Gastrocnemius medialis (tissue), 4 donors: ENCODE data around the gene MFSD2A. TPM values are rescaled to one million over a fixed set of nuclear protein-coding genes. Genes with fewer than 3 reads are reported as not detected.

Source experiments
- ATAC-seq, 2 donors: fragments of 150-250 bp; one replicate each; pipeline ENCODE4 v1.9.1; 2016
- DNase-seq, 2 donors: peaks; one replicate each; pipeline ENCODE4 v3.0.0-alpha.2; 2019
- H3K27ac ChIP-seq, 4 donors: fragments of 200-600 bp; sonication (generic); 1 replicate in 1 of 4; 2 replicates in 3 of 4; pipeline ENCODE4 v1.5.1; 2016 to 2018; ENCODE audit warnings: mild to moderate bottlenecking in 2 of 4, moderate library complexity in 1 of 4
- H3K27me3 ChIP-seq, 3 donors: fragments of 200-600 bp; sonication (generic) in 2 of 3; 1 replicate in 1 of 3; 2 replicates in 2 of 3; pipeline versions ENCODE4 v1.5.1 to v1.6.0; 2016 to 2019; ENCODE audit warnings: mild to moderate bottlenecking in 1 of 3, moderate library complexity in 1 of 3
- H3K36me3 ChIP-seq, 2 donors: fragments of 200-600 bp; sonication (generic) in 1 of 2; one replicate each; pipeline ENCODE4 v1.5.1; 2017 to 2018
- H3K4me1 ChIP-seq, 2 donors: fragments of 200-600 bp; sonication (generic) in 1 of 2; one replicate each; pipeline ENCODE4 v1.5.1; 2016 to 2017; ENCODE audit warnings: mild to moderate bottlenecking in 2 of 2
- H3K4me3 ChIP-seq, 4 donors: fragments of 200-600 bp; sonication (generic) in 3 of 4; 1 replicate in 1 of 4; 2 replicates in 3 of 4; pipeline ENCODE4 v1.5.1; 2016 to 2019; ENCODE audit warnings: mild to moderate bottlenecking in 2 of 4
- H3K9me3 ChIP-seq, 3 donors: fragments of 200-600 bp; sonication (generic) in 2 of 3; 1 replicate in 1 of 3; 2 replicates in 2 of 3; pipeline ENCODE4 v1.5.1; 2016 to 2019
- POLR2A ChIP-seq, 2 donors: fragments of 450-650 bp; IDR thresholded peaks; one replicate each; pipeline ENCODE4 v1.6.1; 2017; ENCODE audit warnings: antibody characterized with exemption in 2 of 2, mild to moderate bottlenecking in 2 of 2, moderate library complexity in 2 of 2
- in situ Hi-C, 4 donors: fragments of 200-750 bp; cut with MboI; loops; one replicate each; pipeline versions ENCODE4 v1.15.0 to v1.8.0; 2017; ENCODE audit warnings: low sequenced_read_pairs in 4 of 4
- intact Hi-C: fragments of 100-400 bp; cut with DNase I; formaldehyde crosslinking; loops from one replicate; pipeline ENCODE4 v1.15.1; 2023; ENCODE audit warnings: low total_unique reads
- total RNA-seq, 4 donors: library from RNA; depleted of rRNA; stranded (reverse); fragments of >200 nt; gene quantifications; one replicate each; pipeline versions ENCODE4 v1.1.0 to v1.2.3, GENCODE V29; 2016
- TF ChIP-seq, protein P1 (sequence below), 5 experiments: fragments of 450-650 bp in 3 of 5; fragments of 200-600 bp in 2 of 5; sonication (generic) in 2 of 5; IDR thresholded peaks in 4 of 5; conservative IDR thresholded peaks in 1 of 5; 1 replicate in 4 of 5; 2 replicates in 1 of 5; pipeline ENCODE4 v1.5.1; 2016 to 2019; ENCODE audit warnings: antibody characterized with exemption in 5 of 5, mild to moderate bottlenecking in 3 of 5, moderate library complexity in 3 of 5

MFSD2A gene
- total RNA-seq, 4 donors from 2014 or later, result 1.0 to 2.1 TPM; not detected in 2

DNA sequence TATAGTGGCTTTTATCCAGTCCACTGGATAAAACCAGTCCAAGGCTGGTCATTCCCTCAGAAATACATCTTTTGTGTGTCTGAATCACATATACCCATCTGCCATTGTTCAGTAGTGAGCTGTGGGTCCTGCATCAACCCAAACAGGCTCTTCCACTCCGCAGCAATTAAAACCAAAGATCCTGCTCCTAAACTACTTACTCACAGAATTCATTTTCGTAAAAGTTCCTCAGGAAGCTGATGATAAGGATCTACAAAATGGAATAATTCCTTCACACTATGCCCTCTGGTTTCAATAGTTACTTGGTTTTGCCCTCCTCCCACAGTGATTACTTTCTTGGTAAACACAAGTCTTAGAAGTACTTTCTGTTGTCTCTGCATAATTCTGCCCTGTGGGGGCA, 5.1 kb upstream of the MFSD2A start:
- TF ChIP-seq, protein P1, sequence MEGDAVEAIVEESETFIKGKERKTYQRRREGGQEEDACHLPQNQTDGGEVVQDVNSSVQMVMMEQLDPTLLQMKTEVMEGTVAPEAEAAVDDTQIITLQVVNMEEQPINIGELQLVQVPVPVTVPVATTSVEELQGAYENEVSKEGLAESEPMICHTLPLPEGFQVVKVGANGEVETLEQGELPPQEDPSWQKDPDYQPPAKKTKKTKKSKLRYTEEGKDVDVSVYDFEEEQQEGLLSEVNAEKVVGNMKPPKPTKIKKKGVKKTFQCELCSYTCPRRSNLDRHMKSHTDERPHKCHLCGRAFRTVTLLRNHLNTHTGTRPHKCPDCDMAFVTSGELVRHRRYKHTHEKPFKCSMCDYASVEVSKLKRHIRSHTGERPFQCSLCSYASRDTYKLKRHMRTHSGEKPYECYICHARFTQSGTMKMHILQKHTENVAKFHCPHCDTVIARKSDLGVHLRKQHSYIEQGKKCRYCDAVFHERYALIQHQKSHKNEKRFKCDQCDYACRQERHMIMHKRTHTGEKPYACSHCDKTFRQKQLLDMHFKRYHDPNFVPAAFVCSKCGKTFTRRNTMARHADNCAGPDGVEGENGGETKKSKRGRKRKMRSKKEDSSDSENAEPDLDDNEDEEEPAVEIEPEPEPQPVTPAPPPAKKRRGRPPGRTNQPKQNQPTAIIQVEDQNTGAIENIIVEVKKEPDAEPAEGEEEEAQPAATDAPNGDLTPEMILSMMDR (IDR thresholded peaks at IDR 0.05 in 4 of 5, conservative IDR thresholded peaks at IDR 0.05 in 1 of 5), result no peak
- TF ChIP-seq POLR2A (IDR thresholded peaks at IDR 0.05), result no peak
- ATAC-seq, result no peak

DNA sequence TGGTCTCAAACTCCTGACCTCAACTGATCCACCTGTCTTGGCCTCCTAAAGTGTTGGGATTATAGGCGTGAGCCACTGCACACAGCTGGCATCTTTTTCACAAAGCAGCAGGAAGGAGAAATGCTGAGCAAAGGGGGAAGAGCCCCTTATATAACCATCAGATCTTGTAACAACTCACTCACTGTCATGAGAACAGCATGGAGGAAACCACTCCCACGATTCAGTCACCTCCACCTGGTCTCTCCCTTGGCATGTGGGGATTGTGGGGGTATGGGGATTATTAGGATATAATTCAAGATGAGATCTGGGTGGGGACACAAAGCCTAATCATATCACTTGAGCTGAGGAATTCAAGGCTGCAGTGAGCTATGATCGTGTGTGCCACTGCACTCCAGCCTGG, 3.0 kb upstream of the MFSD2A start:
- DNase-seq (no peak), ATAC-seq (no peak)
- Histone ChIP-seq H3K36me3 (no peaks in the 10 kb centered on the region), H3K4me3 (no peak overlapping the region), H3K9me3 (no peaks in the 10 kb centered on the region), H3K4me1 (peaks cover 16% of the 10 kb centered on the region in 2 donors), H3K27ac (peak overlapping the region in 2 of 4 donors; percentile 37 to 54), H3K27me3 (no peaks in the 10 kb centered on the region)
- in situ Hi-C loops (no loop called here), intact Hi-C loops (no loop called here)
- no peak for TF ChIP-seq POLR2A (IDR thresholded peaks at IDR 0.05)
- TF ChIP-seq, protein P1 (IDR thresholded peaks at IDR 0.05 in 4 of 5, conservative IDR thresholded peaks at IDR 0.05 in 1 of 5), result no peak

More for the DNA sequence above, 5.1 kb upstream of the MFSD2A start:
- intact Hi-C loops (no loop called here), in situ Hi-C loops (no loop called here)
- Histone ChIP-seq H3K4me1 (peaks cover 0 to 5% of the 10 kb centered on the region in 2 donors), H3K9me3 (no peaks in the 10 kb centered on the region), H3K27ac (no peak overlapping the region), H3K36me3 (no peaks in the 10 kb centered on the region), H3K27me3 (no peaks in the 10 kb centered on the region), H3K4me3 (no peak overlapping the region)
- DNase-seq, result no peak

DNA sequence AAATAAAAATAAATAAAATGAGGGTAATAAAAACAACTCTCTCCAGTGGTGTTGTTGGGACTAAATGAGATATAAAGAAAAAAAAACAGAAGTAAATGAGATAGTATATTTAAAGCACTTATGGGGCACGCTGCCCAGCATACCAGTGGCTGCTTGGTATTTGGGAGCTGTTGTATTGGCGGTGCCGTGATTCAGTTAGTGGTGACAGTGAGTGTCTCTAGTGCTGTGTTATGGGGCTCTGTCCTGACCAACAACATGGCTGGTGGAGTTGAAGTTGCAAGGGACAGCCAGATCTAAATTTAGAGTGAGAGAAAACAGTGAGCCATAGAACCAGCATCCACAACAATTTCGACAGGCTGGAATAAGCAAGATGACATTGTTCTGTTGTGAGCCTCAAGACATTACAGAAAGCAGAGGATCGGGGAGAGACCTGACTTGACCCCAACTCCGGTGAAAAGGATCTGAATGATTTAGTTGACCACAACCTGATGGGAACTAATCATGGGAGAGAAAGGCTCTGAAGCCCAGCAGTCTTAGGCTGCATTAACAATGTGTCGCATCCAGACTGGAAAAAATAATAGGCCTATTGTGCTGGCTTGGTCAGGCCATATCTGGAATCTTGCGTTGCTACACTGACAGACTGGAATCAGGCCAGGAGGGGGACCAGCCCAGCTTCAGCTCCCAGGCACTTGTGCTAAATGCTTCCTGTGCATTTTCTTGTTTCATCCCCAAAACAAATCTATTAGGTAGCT, 2.4 kb upstream of the MFSD2A start:
- TF ChIP-seq, protein P1 (IDR thresholded peaks at IDR 0.05 in 4 of 5, conservative IDR thresholded peaks at IDR 0.05 in 1 of 5), result no peak
- TF ChIP-seq POLR2A (IDR thresholded peaks at IDR 0.05), result no peak
- no peak for ATAC-seq
- Histone ChIP-seq H3K27ac (peak overlapping the region in 2 of 4 donors; percentile 37 to 54), H3K36me3 (no peaks in the 10 kb centered on the region), H3K4me1 (peaks cover 16% of the 10 kb centered on the region in 2 donors), H3K4me3 (no peak overlapping the region), H3K27me3 (no peaks in the 10 kb centered on the region), H3K9me3 (no peaks in the 10 kb centered on the region)
- intact Hi-C loops (no loop called here), in situ Hi-C loops (no loop called here)
- no peak for DNase-seq

DNA sequence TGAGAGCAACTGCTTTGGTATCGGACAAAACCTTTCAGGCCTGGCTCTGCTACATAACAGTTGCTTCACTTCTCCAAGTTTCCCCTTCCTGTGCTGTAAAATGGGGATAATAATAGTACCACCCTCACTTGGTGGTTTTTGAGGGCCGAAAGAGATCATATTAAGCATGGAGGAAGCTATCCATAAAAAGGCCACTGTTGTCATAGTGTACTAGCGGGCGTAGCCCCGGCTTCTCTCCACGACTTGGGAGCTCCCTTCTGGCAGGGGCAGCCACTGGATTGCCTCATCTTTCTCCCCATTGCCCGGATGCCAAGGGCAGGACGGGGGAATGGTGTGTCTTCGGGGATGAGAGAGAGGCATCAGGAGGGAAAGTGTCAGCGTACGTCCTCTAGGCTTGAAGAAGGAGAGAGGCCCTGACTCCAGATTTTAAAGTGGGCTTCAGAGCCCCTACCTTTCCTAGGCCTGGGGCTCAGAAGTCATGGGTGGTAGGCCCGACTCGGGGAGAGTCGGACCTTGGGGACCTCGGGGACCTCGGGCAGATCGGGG, 548 bp upstream of the MFSD2A start:
- TF ChIP-seq POLR2A (IDR thresholded peaks at IDR 0.05), result no peak
- TF ChIP-seq, protein P1 (IDR thresholded peaks at IDR 0.05 in 4 of 5, conservative IDR thresholded peaks at IDR 0.05 in 1 of 5), result no peak
- H3K9me3 ChIP-seq, result no peaks in the 10 kb centered on the region
- ATAC-seq, result peak; percentile 11 to 23
- H3K36me3 ChIP-seq, result no peaks in the 10 kb centered on the region
- in situ Hi-C loops (no loop called here), intact Hi-C loops (no loop called here)
- DNase-seq, result peak in 1 of 2 donors; percentile 20
- H3K4me3 ChIP-seq, result peak overlapping the region; percentile 42 to 58 (median 52)
- H3K27ac ChIP-seq, result peak overlapping the region; percentile 9 to 54 (median 26)
- H3K27me3 ChIP-seq, result no peaks in the 10 kb centered on the region
- H3K4me1 ChIP-seq, result peaks cover 16% of the 10 kb centered on the region in 2 donors
